Medulla oblongata (tissue), 1 donor: ENCODE results near the gene VIPR1.

Source experiments
- DNase-seq: peaks from one replicate; pipeline ENCODE4 v3.0.0-alpha.2; 2015; ENCODE audit errors: extremely low spot score

VIPR1 gene

GRCh38 chr3:42493798-42494151 lies 8.7 kb upstream of the VIPR1 start:
- DNase-seq: no peak

- DNase-seq: no peak
Measured at GRCh38 chr3:42495393-42495792, 7.0 kb upstream of the VIPR1 start.

DNA sequence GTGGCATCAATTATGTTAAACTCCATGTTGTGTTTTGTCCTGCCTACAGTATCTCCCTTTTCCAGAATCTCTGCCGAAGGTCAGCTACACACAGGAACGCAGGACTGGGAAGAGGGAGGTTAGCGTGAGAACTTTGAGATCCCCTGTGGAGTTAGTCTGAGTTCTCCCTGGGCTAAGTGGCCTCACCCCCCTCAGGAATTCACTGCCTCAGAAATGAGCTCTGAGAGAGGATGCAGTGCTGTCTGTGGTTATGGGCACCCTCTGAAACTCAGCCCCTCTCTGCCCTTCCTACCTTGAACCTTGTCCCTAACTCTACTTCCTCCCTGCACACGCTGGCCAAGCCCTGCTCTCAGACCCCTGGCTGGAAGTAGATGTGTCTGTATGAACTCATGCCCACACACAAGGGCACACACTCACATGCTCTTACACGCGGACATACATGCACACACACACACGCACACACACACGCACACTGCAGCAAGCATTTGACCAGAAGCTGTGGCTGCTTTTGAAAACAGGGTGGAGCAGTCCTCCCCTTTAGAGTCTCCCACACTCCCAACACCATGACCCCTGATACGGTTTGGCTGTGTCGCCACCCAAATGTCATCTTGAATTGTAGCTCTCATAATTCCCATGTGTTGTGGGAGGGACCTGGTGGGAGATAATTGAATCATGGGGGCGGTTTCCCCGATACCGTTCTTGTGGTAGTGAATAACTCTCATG lies 5.3 kb upstream of the VIPR1 start:
- DNase-seq: no peak

DNA sequence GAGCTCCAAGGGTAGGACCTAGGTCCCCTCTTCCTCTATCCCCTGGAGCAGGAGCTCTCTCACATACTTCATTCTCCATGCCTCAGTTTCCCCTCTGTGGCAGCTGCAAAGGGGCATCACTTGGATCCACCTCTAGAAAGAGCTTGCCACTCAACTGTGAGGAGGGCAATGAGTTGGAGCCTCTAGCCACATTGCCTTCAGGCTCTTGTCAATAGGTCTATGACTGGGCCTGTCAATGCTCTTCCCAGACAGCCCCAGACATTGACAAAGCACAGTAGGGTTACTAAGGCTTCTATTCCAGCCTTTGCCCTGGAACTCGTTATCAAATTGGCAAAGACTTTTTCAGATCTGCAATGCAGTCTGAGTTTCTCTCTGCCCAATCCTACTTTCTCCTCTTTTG lies 4.4 kb upstream of the VIPR1 start:
- DNase-seq: no peak

DNA sequence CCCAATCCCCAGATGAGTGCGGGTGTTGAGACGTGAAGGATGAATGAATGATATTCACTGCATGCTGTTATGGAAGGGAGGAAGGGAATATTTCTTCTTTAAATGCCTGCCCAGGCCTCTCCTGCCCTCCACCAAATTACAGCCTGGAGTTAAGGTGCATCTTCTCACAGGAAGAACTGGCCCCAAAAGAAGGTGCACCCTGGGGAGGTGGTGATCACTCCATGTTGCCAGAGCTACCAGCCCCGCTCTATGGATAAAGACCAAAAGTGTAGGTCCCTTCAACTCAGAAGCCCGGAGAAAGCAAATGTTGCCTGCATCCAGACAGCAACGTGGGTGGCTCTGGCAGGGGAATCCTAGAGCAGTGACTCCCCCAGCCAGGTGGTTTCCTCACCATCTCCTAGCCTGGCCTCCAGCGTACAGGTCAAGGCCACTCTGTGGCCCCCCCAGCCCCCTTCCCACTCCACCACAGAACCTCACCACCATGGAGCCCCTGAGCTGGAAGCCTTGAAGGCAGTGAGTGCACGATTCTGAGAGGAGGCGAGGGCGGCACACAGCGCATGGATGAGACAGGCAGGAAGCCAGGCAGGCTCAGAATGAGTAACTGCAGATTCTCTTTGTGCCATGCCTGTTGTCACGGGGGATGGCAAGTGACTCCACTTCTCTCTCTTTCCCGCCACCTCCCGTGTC lies 3.5 kb upstream of the VIPR1 start:
- DNase-seq: no peak

GRCh38 chr3:42499478-42499871 lies 3.0 kb upstream of the VIPR1 start:
- DNase-seq: no peak

DNA sequence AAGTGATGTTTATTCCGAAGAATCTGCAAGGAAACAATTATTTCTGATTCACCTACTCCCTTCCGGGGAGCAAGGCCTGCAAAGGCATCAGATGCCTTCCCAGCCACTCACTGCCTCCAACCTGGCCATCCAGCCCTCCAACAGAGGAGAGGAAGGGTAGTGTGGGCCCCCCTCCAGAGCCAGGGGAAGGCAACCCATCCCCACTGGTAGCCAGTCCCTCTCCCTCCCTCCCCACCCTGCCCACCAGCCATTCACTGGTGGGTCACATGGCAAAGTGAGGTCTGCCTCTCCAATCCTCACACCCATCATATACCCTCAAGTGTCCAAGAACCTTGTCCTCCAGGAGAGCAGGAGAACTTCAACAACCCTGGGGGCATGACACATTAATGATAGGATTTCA lies 2.4 kb upstream of the VIPR1 start:
- DNase-seq: no peak

GRCh38 chr3:42500909-42501308 lies 1.5 kb upstream of the VIPR1 start:
- DNase-seq: no peak

GRCh38 chr3:42501321-42501680 lies 1.1 kb upstream of the VIPR1 start:
- DNase-seq: no peak

DNA sequence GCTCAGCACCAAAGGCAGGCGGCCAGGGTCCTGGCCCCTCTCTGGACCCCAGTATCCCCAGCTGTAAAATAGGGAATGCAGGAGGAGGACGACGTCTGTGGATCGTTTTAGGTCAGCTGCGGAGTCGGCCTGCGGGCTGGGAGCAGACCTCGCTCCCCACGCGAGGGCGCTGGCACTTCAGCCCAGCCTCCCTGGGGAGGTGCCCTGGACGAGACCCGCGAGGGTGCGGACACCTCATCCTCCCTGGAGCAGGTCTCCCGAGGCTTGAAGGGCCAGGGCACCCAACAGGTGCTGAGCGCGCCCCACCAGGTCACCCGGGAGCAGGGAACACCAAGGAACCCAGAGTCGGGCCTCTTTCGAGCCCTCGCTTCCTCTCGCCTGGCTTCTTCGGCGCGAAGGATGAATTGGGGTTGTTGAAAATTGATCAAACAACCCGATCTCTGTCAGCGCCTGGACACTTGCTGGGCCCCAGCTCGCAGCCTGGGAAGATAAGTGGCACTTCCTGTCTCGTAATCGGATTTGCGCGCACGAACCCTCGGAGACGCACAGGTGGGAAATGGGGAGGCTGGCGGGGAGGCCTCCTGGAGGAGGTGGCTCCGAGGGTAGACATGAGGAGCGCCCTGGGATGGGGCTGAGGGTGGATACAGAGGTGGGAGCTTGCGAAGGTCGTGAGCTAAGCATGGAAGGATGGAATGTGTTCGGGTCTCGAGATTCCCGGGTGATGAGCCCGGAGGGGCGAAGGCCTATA lies 588 bp upstream of the VIPR1 start:
- DNase-seq: peak; percentile 55

DNA sequence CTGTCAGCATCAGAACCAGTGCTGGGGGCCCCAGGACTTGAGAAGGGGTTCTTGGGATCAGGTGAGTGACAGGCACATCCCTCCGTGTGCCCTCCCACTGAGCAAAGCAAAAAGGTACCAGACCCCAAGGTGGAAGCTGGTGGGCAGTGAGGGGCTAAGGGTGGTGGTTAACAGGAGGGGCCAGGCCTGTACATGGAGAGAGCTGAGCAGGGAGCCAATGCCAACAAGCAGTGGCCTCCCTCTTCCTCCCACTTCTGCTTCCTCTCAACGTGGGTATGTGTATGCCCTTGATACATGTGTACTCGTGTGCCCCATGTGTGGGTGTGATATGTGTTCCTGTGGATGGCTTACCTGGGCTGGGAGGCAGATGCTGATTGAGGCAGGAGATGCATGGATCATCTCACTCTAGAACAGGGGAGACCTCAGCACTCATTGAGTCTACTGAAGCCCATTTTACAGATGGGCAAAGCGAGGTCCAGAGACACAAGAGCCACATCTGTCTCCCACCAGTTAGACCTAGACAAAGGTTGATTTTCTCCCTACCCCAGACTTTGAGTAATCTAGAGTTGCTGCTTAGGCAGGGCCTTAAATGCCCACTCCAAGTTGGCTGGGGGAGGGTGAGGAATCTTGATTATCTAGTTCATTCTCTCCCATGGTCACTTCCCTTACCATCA lies 945 bp downstream of the VIPR1 start:
- no peak for DNase-seq

DNA sequence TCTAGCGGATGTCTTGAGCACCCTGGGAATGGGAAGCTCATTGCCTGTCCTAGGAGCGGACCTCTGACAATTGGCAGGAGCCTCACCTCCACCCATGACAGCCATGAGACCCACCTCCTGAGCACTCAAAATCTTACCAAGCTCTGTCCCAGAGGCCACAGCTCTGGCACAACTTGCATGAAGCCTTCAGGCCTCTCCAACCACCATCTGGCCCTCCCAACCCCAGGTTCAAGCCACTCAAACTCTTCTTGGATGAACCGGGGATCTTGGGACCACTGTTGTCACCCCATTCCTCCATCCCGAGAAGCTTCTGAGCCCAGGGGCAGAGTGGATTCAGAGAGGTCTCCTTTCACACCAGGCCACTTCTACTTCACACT lies 1.5 kb downstream of the VIPR1 start:
- DNase-seq: no peak

DNA sequence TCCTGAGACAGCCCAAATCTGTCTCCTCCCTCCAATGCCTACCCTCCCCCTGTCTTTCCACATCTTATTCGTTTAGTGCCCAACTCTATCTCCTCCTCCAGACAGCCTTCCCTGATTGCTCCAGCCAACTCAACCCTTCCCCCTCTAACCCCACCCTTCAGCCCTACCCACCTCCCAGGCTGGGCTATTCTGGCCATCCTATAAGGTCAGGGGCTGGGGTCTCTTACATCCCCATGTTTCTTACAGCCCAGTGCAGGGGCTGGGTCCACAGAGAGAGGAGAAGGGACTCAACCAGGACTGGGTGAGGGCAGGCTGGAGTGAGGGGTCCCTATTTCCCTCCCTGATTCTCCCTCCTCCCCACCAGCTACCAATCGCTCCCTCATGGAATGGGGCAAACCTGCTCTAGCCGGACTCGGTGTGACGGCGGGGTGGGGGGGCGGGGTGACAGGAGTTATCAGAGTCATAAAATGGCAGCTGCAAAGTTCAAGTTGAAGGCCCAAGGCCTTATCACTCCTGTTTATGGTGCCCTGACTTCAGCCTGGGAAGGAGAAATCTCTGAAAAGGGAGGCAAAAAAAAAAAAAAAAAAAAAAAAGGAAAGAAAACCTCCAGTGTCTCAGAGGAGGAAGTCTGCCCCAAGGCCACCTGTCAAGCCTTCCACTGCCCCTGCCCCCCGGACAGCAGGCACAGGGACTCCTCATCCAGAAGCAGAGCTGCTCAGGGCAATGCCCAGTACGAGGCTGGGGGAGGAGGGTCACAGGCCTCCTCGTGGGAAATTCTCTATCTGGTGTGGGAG lies 2.1 kb downstream of the VIPR1 start:
- DNase-seq: no peak

GRCh38 chr3:42505128-42505848 lies 2.8 kb downstream of the VIPR1 start:
- DNase-seq: no peak

DNA sequence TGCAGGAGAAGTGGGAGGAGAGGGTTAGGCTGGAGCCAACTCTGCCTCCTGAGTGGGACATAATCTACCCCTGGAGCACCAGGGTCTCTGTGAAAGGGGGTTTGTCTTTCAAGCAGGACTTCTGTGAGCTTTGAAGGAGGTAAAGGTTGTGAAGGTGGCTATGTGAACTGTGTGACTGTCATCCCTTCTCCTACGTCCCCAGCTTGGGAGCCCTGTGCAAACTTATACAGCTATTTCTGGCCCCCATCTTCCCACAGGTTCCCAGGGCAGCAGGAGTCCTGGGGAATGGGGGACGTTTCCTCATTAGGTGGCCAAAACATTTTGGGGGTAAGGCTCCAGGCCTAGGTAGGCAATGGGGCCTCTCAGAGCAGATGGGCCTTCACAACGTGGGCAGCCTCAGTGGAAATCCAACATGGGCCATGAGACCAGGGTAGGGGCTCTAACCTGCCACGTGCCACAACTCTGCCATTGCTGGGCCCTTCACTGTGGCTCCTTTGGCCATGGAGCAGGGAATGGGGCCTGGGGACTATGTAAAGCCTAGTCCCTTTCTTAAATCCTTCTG lies 3.5 kb downstream of the VIPR1 start:
- DNase-seq: no peak

DNA sequence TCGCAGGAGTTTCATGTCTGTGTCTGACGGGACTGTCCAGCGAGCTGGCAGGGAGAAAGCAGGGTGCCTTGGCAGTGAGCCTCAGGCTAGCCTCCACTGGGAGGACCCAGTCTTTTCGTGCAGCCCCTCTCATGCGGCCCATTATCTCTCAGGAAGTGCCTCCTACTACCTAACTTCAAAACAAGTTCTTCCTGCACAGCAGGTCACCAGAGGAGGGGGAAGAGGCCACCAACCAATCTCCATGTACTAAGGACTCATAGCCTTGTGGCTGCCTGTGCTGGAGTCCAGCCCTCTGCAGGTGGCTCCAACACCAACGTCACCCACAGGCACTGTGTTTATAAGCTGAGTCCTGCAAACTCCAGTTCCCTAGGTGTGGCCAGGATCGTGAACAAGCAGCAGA lies 4.8 kb downstream of the VIPR1 start:
- no peak for DNase-seq

DNA sequence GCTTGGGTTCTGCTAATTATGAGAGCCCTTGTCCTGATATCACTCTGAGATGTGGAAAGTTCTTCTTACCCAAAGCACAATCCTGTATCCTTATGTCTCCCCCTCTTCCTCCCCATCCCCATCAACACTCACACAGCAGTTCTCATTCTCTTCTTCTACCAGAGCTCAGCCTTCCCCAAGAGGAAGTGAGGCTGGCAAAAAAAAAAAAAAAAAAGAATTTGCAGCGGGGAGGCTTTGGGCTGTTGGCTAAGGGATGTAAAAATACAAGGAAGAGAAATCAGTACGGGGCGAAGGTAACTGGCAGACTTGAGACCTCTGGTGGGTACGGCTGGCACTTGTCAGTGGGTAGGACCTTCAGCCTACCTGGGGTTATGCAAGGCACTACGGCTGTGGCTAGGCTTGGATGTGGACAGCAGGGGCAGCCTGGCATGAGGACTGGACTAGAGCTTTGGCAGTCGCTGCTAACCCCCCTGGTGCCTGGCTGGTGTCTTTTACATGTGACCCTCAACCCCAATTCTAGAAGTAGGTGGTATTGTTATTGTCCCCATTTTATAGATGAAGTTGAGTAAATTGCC lies 5.4 kb downstream of the VIPR1 start:
- DNase-seq: no peak

DNA sequence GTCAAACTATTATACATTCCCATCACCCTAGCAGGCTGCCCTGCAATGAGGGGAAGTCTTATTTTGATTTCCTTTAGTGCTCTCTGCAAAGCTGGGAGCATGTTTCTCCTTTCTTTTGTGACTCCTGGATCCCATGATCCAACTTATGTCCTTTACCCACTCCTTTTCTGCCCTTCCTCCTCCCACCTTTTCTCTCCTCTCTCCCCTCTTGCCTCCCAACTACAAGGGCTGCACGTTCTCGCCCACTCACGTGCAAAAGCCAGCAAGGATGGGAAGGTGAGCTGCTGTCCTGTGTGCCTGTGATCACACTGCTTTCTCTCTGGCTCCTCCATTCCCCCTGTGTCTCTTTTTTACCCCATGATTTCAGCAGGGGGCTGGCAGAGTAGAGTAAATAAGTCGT lies 6.1 kb downstream of the VIPR1 start:
- no peak for DNase-seq

DNA sequence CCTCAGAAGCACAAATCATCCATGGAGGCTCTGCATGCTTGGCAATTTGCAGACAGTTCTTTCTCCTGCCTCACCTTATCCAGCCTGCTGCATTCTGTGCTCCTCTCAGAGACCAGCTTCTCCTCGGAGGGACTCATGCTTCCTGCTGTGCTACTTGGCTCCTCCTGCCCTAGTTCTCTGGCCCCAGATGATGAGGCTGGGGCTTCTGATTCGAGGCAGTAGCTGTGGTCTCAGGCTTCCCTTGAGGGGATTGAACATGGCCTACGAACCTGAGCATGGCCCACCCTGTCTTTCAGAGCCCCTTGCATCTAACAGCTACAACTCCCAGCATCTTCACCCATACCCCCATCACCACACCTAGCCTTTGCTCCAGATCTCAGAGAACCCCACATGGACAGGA lies 6.7 kb downstream of the VIPR1 start:
- no peak for DNase-seq

DNA sequence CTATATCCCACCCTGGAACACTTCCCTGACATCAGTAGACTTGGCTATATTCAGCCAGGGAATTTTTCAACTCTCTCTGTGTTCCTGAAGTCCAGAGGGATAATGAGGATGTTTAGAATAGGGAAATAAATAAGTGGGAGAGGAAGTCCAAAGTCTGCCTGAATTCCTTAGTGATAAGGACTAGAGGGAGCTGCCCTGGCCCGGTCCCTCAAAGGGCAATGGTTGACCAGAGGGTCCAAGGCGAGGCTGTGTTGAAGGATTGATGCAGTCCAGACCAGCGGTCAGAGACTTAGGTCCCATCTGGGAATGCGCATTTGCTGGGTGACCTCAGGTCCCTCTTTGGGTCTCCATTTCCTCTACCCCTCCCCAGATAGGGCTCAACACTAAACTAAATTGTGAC lies 7.9 kb downstream of the VIPR1 start:
- DNase-seq: no peak
